GM12878 (cell line): Measurements from ENCODE around the gene ASB8. TPM values are rescaled to one million over a fixed set of nuclear protein-coding genes. Genes with fewer than 3 reads are reported as not detected.

Experiments
- ATAC-seq: fragments of 200-7000 bp; cut with Tn5 transposase; 3 replicates; pipeline ENCODE4 v1.9.1; 2020; ENCODE audit warnings: mild to moderate bottlenecking, moderate library complexity
- BruUV-seq: library from RNA; stranded (reverse); fragments of 400-500 nt; replicated peaks from 2 replicates; lab custom pipeline; 2021; lab: Mats Ljungman, UMichigan
- CTCF ChIA-PET: fragments of 300-600 bp; sonication (Branson Sonifier 250); formaldehyde crosslinking; extraction: SDS; loops from one replicate; lab custom pipeline; 2021; ENCODE audit warnings: inconsistent platforms; lab: Yijun Ruan, JAX
- POLR2A ChIA-PET: fragments of 350-600 bp; formaldehyde crosslinking; extraction: SDS; loops from one replicate; lab custom pipeline; 2021; ENCODE audit warnings: inconsistent platforms; lab: Charles Lee
- RAD21 ChIA-PET: fragments of 300-600 bp; sonication (Branson Sonifier 250); formaldehyde crosslinking; loops from one replicate; lab custom pipeline; 2023; ENCODE audit warnings: antibody characterized with exemption; ENCODE audit not compliant: unreplicated experiment; lab: Charles Lee
- SMC1A ChIA-PET: fragments of 300-600 bp; sonication (Branson Sonifier 250); formaldehyde crosslinking; loops from one replicate; lab custom pipeline; 2023; ENCODE audit not compliant: unreplicated experiment, uncharacterized antibody; lab: Charles Lee
- DNase-seq: peaks from one replicate; pipeline ENCODE4 v3.0.0-alpha.2; 2011; ENCODE audit warnings: low read depth, low spot score
- FAIRE-seq: peaks from 3 replicates; lab custom pipeline; 2011; peaks lifted over from hg19 to GRCh38; lab: Jason Lieb, UNC
- H2AFZ ChIP-seq: 2 replicates; pipeline ENCODE4 v1.6.0; 2011; ENCODE audit warnings: low read depth, low read length, control low read depth; ENCODE audit not compliant: control insufficient read depth
- H3K27ac ChIP-seq: 2 replicates; pipeline ENCODE4 v1.5.1; 2011; ENCODE audit warnings: control low read depth; ENCODE audit not compliant: control insufficient read depth, insufficient read depth
- H3K27me3 ChIP-seq, 2 experiments: replicated peaks in 1 of 2; 2 replicates each; pipeline versions ENCODE4 v1.6.0 to v1.6.1; 2011; ENCODE audit warnings: low read length in 1 of 2; ENCODE audit not compliant: control insufficient read depth in 2 of 2, insufficient read depth in 2 of 2
- H3K36me3 ChIP-seq, 2 experiments: 2 replicates each; pipeline ENCODE4 v1.5.1; 2011; ENCODE audit warnings: low read length in 1 of 2; ENCODE audit not compliant: control insufficient read depth in 2 of 2, insufficient read depth in 2 of 2
- H3K4me1 ChIP-seq: 2 replicates; pipeline ENCODE4 v1.6.1; 2011; ENCODE audit warnings: mild to moderate bottlenecking, low read length, moderate library complexity, mixed read lengths; ENCODE audit not compliant: control insufficient read depth, insufficient read depth
- H3K4me2 ChIP-seq: 2 replicates; pipeline ENCODE4 v1.6.0; 2011; ENCODE audit warnings: control low read depth; ENCODE audit not compliant: control insufficient read depth, insufficient read depth
- H3K4me3 ChIP-seq: fragments of 200-600 bp; sonication (generic); 2 replicates; pipeline ENCODE4 v1.5.1; 2016
- H3K79me2 ChIP-seq: 2 replicates; pipeline ENCODE4 v1.6.0; 2011; ENCODE audit warnings: low read length; ENCODE audit not compliant: control insufficient read depth, insufficient read depth
- H3K9ac ChIP-seq: 2 replicates; pipeline ENCODE4 v1.8.0; 2011; ENCODE audit warnings: low read length, control low read depth, mixed read lengths; ENCODE audit not compliant: control insufficient read depth, insufficient read depth
- H3K9me3 ChIP-seq: replicated peaks from 3 replicates; pipeline ENCODE4 v1.5.1; 2011; ENCODE audit warnings: mild to moderate bottlenecking, low read length; ENCODE audit not compliant: control insufficient read depth, insufficient read depth
- H4K20me1 ChIP-seq: 2 replicates; pipeline ENCODE4 v1.6.0; 2011; ENCODE audit not compliant: control insufficient read depth, insufficient read depth
- BACH1 ChIP-seq: fragments of 450-650 bp; IDR thresholded peaks from 2 replicates; pipeline ENCODE4 v1.6.1; 2017; ENCODE audit warnings: mild to moderate bottlenecking, borderline replicate concordance
- BCL11A ChIP-seq: IDR thresholded peaks from 2 replicates; pipeline ENCODE4 v1.6.1; 2011; ENCODE audit warnings: low read depth, low read length
- CHD4 ChIP-seq: fragments of 200-600 bp; sonication (generic); IDR thresholded peaks from 2 replicates; pipeline ENCODE4 v1.6.1; 2016; ENCODE audit warnings: mild to moderate bottlenecking
- EED ChIP-seq: sonication (generic); IDR thresholded peaks from 2 replicates; pipeline ENCODE4 v1.6.1; 2016; ENCODE audit warnings: antibody characterized with exemption, low read depth
- HDGF ChIP-seq: fragments of 450-650 bp; IDR thresholded peaks from 2 replicates; pipeline ENCODE4 v1.6.1; 2016; ENCODE audit warnings: antibody characterized with exemption
- SPI1 ChIP-seq: IDR thresholded peaks from 2 replicates; pipeline ENCODE4 v1.6.1; 2011; ENCODE audit warnings: low read depth, mild to moderate bottlenecking, low read length, moderate library complexity, borderline replicate concordance; ENCODE audit not compliant: insufficient read depth
- WGBS: methylation state at CpG from one replicate; pipeline ENCODE4 v1.1.6; 2016; ENCODE audit warnings: low lambda C conversion rate; ENCODE audit not compliant: insufficient replicate concordance, insufficient coverage; ENCODE audit errors: missing lambda C conversion rate; 5-methylcytosine and 5-hydroxymethylcytosine counted together
- in situ Hi-C: fragments of 300-500 bp; cut with MboI; formaldehyde crosslinking; loops from 9 replicates; pipeline ENCODE4 v1.14.3; 2018; ENCODE audit warnings: mixed read lengths
- intact Hi-C: fragments of 100-400 bp; cut with micrococcal nuclease; formaldehyde crosslinking; loops from one replicate; pipeline ENCODE4 v1.14.2; 2022; ENCODE audit not compliant: unreplicated experiment
- polyA plus RNA-seq, 11 experiments: library from polyadenylated mRNA; depleted of rRNA in 4 of 11; unstranded in 6 of 11; stranded (reverse) in 5 of 11; fragments of >200 nt; fragmentation: Nextera tagmentation in 4 of 11; fragmentation: Illumina TruSeq in 1 of 11; extraction: Ambion mirVana in 4 of 11; extraction: Trizol in 1 of 11; gene quantifications; 1 replicate in 1 of 11; 2 replicates in 10 of 11; pipeline versions ENCODE4 v1.2.1 to v1.2.3, GENCODE V29; 2011 to 2016; ENCODE audit warnings: inconsistent platforms in 2 of 11, missing spikeins in 2 of 11, low read depth in 1 of 11
- total RNA-seq, 4 experiments: library from RNA; depleted of rRNA in 3 of 4; stranded (reverse); fragments of >200 nt in 3 of 4; fragmentation: Illumina TruSeq in 1 of 4; extraction: Trizol in 1 of 4; gene quantifications; 2 replicates each; pipeline versions ENCODE4 v1.2.1 to v1.2.3, GENCODE V29; 2013 to 2021
- TF ChIP-seq, protein P1 (sequence below): IDR thresholded peaks from 2 replicates; pipeline ENCODE4 v1.6.1; 2011; ENCODE audit warnings: borderline replicate concordance, low read depth, mild to moderate bottlenecking, moderate library complexity, mixed read lengths, low read length; ENCODE audit not compliant: insufficient read depth; ENCODE audit errors: extremely low read length

The ASB8 gene
- total and polyA plus RNA-seq, 10 of the 15 experiments (the other 5 are each of a cell fraction or from before 2014, with no cell fraction given), result 23.7 to 48.0 (median 29.1) TPM

DNA sequence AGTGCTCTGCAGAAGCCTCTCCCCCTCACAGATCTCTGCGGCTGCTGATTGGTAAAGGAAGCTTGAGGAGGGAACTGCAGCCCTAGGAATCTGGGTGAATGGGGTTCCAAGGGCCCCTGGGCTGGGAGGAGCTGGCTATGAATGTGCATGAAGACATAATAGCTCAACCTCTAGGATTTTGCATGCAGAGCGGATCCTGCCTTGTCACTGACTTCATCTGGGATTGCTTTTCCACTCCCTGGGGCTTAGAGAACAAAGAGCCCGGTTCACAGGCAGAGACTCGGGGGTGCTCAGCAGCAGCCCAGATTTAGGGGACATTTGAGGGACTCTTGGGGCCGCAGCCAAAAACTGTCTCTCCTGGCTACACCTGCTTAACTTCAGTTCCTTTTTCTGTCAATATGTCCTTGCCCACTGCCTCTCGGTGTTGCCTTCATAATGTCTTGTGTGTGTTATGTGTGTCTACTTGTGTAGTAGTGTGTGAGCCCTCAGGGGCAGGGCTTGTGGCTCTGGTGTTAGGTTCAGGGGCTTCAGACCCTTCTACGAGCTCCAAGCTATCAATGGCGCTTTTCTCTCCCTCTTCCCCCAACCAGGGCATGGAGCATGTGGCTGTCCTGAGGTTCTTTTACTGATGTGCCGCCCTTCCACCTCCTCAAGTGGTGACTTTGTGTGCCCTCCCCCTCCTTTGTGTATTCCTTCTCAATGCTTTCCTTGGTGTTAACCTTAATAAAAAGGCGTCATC lies 28.0 kb upstream of the ASB8 start:
- Histone ChIP-seq H3K4me1 (peaks cover 5% of the 10 kb centered on the region), H3K79me2 (no peaks in the 10 kb centered on the region), H4K20me1 (no peaks in the 10 kb centered on the region), H3K4me2 (no peak overlapping the region), H3K9ac (no peak overlapping the region), H3K27me3 (peaks cover 9 to 12% of the 10 kb centered on the region in 2 experiments), H3K36me3 (no peaks in the 10 kb centered on the region), H3K9me3 (no peaks in the 10 kb centered on the region; the same call in 2 of the 3 replicates), H3K4me3 (no peak overlapping the region), H2AFZ (no peak overlapping the region), H3K27ac (no peak overlapping the region)
- ChIA-PET POLR2A (no interaction called here), CTCF (interaction anchor here (1.0 to 1.4 kb wide), 3 partner anchors 13 to 37 kb away, joined by 4 to 8 read pairs (median 4); partner anchors contain the start of gene ASB8), RAD21 (no interaction called here), SMC1A (interaction anchor here (0.6 to 0.7 kb wide), 2 partner anchors 9 to 69 kb away, joined by 3 read pairs; no protein-coding TSS in a partner anchor)
- no peak for DNase-seq
- no peak for FAIRE-seq
- ATAC-seq, result peak; percentile 36
- in situ Hi-C loops, result no loop called here
- 25% methylated on average over 10 of the region's 10 CpGs for WGBS
- intact Hi-C loops, result loop anchor here (5.0 kb wide), 1 partner anchor 432 kb away; no protein-coding TSS in a partner anchor
- peak; percentile 52 for TF ChIP-seq SPI1
- TF ChIP-seq, protein P1, sequence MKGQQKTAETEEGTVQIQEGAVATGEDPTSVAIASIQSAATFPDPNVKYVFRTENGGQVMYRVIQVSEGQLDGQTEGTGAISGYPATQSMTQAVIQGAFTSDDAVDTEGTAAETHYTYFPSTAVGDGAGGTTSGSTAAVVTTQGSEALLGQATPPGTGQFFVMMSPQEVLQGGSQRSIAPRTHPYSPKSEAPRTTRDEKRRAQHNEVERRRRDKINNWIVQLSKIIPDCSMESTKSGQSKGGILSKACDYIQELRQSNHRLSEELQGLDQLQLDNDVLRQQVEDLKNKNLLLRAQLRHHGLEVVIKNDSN, result no peak
- TF ChIP-seq EED, result no peak
- no peak for TF ChIP-seq BCL11A
- no peak for TF ChIP-seq CHD4
- no peak for TF ChIP-seq HDGF
- TF ChIP-seq BACH1, result no peak
- no TSS peak for BruUV-seq
